HCT116 (cell line): ENCODE measurements around the gene ADARB2. TPM values are rescaled to one million over a fixed set of nuclear protein-coding genes. Genes with fewer than 3 reads are reported as not detected.

Experiments used
- ATAC-seq: fragments of 200-7000 bp; cut with Tn5 transposase; 2 replicates; pipeline ENCODE4 v1.9.1; 2020; ENCODE audit warnings: mild to moderate bottlenecking, moderate library complexity
- BruUV-seq: library from RNA; stranded (reverse); fragments of 400-500 nt; replicated peaks from 2 replicates; lab custom pipeline; 2021; lab: Mats Ljungman, UMichigan
- CTCF ChIA-PET: fragments of 300-600 bp; sonication (Branson Sonifier 250); formaldehyde crosslinking; loops from one replicate; lab custom pipeline; 2021; ENCODE audit warnings: antibody characterized with exemption; lab: Charles Lee
- POLR2A ChIA-PET: fragments of 300-600, 350-600 bp; sonication (Branson Sonifier 250); formaldehyde crosslinking; loops from one replicate; lab custom pipeline; 2021; ENCODE audit warnings: antibody characterized with exemption; lab: Charles Lee
- RAD21 ChIA-PET, 2 experiments: fragments of 300-600 bp; sonication (Branson Sonifier 250); formaldehyde crosslinking; loops; one replicate each; lab custom pipeline; 2023; ENCODE audit warnings: low total read pairs in 2 of 2; ENCODE audit not compliant: uncharacterized antibody in 2 of 2, unreplicated experiment in 2 of 2, low non-redundant PET in 1 of 2; lab: Charles Lee
- DNase-seq: peaks from one replicate; pipeline ENCODE4 v3.0.0-alpha.2; 2010; ENCODE audit warnings: low read depth, low spot score
- H2AFZ ChIP-seq: fragments of 200-600 bp; shearing (Covaris generic), sonication (generic); 2 replicates; pipeline ENCODE4 v1.6.1; 2017; ENCODE audit warnings: low read depth, mixed run types, mixed read lengths, antibody characterized with exemption, low read length; ENCODE audit not compliant: poor library complexity, severe bottlenecking
- H3K27ac ChIP-seq: 2 replicates; pipeline ENCODE4 v1.5.1; 2012; ENCODE audit warnings: low read depth, low read length
- H3K27me3 ChIP-seq: fragments of 200-600 bp; sonication (generic); 2 replicates; pipeline ENCODE4 v1.6.1; 2016; ENCODE audit warnings: mixed run types, low read length, mixed read lengths; ENCODE audit not compliant: insufficient read depth
- H3K36me3 ChIP-seq, 2 experiments: fragments of 200-500 bp in 1 of 2; fragments of 200-600 bp in 1 of 2; sonication (Bioruptor generic) in 1 of 2; sonication (generic) in 1 of 2; 2 replicates each; pipeline versions ENCODE4 v1.5.1 to v1.6.1; 2014 to 2016; ENCODE audit warnings: low read length in 2 of 2, inconsistent platforms in 1 of 2, mixed read lengths in 1 of 2, mixed run types in 1 of 2; ENCODE audit not compliant: insufficient read depth in 2 of 2, control insufficient read depth in 1 of 2
- H3K4me1 ChIP-seq, 2 experiments: fragments of 200-600 bp in 1 of 2; sonication (generic) in 1 of 2; 2 replicates each; pipeline versions ENCODE4 v1.5.1 to v1.6.1; 2012 to 2017; ENCODE audit warnings: low read length in 2 of 2, inconsistent platforms in 1 of 2, mild to moderate bottlenecking in 1 of 2, mixed read lengths in 1 of 2, mixed run types in 1 of 2, moderate library complexity in 1 of 2; ENCODE audit not compliant: insufficient read depth in 2 of 2, control insufficient read depth in 1 of 2
- H3K4me2 ChIP-seq: fragments of 200-600 bp; sonication (generic); 2 replicates; pipeline ENCODE4 v1.6.1; 2017; ENCODE audit warnings: mixed run types, low read length, mixed read lengths
- H3K4me3 ChIP-seq, 2 experiments: fragments of 200-600 bp in 1 of 2; sonication (generic) in 1 of 2; replicated peaks in 1 of 2; 2 replicates each; pipeline ENCODE4 v1.5.1; 2011 to 2016; ENCODE audit warnings: low read length in 2 of 2, control low read depth in 1 of 2, low read depth in 1 of 2, mild to moderate bottlenecking in 1 of 2, mixed read lengths in 1 of 2, mixed run types in 1 of 2
- H3K79me2 ChIP-seq: fragments of 200-600 bp; sonication (generic); 2 replicates; pipeline ENCODE4 v1.6.1; 2017; ENCODE audit warnings: mild to moderate bottlenecking, mixed run types, low read length, moderate library complexity, mixed read lengths; ENCODE audit not compliant: insufficient read depth
- H3K9ac ChIP-seq: fragments of 200-600 bp; sonication (generic); 2 replicates; pipeline ENCODE4 v1.6.1; 2016; ENCODE audit warnings: low read length, mixed read lengths
- H3K9me2 ChIP-seq: fragments of 200-600 bp; sonication (generic), shearing (Covaris generic); 2 replicates; pipeline ENCODE4 v1.6.1; 2017; ENCODE audit warnings: mixed run types, mild to moderate bottlenecking, moderate library complexity; ENCODE audit not compliant: insufficient read depth
- H3K9me3 ChIP-seq, 2 experiments: fragments of 200-500 bp in 1 of 2; fragments of 200-600 bp in 1 of 2; sonication (Bioruptor generic) in 1 of 2; sonication (generic) in 1 of 2; 2 replicates each; pipeline ENCODE4 v1.6.1; 2014 to 2017; ENCODE audit warnings: low read length in 2 of 2, mixed read lengths in 2 of 2, inconsistent platforms in 1 of 2, low read depth in 1 of 2, mild to moderate bottlenecking in 1 of 2, mixed run types in 1 of 2, moderate library complexity in 1 of 2; ENCODE audit not compliant: control insufficient read depth in 1 of 2, insufficient read depth in 1 of 2
- H4K20me1 ChIP-seq: fragments of 200-600 bp; sonication (generic), shearing (Covaris generic); 2 replicates; pipeline ENCODE4 v1.6.1; 2017; ENCODE audit warnings: mixed run types, mild to moderate bottlenecking, moderate library complexity; ENCODE audit not compliant: insufficient read depth
- ATF3 ChIP-seq: IDR thresholded peaks from 2 replicates; pipeline ENCODE4 v1.6.1; 2012
- EGR1 ChIP-seq: IDR thresholded peaks from 2 replicates; pipeline ENCODE4 v1.6.1; 2012; ENCODE audit warnings: low read depth
- ELF1 ChIP-seq: IDR thresholded peaks from 2 replicates; pipeline ENCODE4 v1.6.1; 2012; ENCODE audit warnings: low read depth, borderline replicate concordance
- EZH2phosphoT487 ChIP-seq: fragments of 200-600 bp; IDR thresholded peaks from 2 replicates; pipeline ENCODE4 v1.6.1; 2018; ENCODE audit warnings: antibody characterized with exemption, borderline replicate concordance
- FOSL1 ChIP-seq: IDR thresholded peaks from 2 replicates; pipeline ENCODE4 v1.6.1; 2012; ENCODE audit warnings: low read depth
- MAX ChIP-seq: IDR thresholded peaks from 2 replicates; pipeline ENCODE4 v1.6.1; 2012
- POLR2A ChIP-seq: IDR thresholded peaks from 2 replicates; pipeline ENCODE4 v1.7.0; 2011; ENCODE audit warnings: borderline replicate concordance; ENCODE audit not compliant: insufficient read depth, insufficient read length; ENCODE audit errors: extremely low read depth
- REST ChIP-seq: IDR thresholded peaks from 2 replicates; pipeline ENCODE4 v1.6.1; 2012; ENCODE audit warnings: low read depth
- SP1 ChIP-seq: IDR thresholded peaks from 2 replicates; pipeline ENCODE4 v1.6.1; 2012; ENCODE audit warnings: low read depth
- TCF7L2 ChIP-seq: IDR thresholded peaks from 2 replicates; pipeline ENCODE4 v1.7.0; 2011; ENCODE audit warnings: borderline replicate concordance, inconsistent platforms; ENCODE audit not compliant: insufficient read depth, insufficient read length; ENCODE audit errors: extremely low read depth
- YY1 ChIP-seq: IDR thresholded peaks from 2 replicates; pipeline ENCODE4 v1.6.1; 2011; ENCODE audit warnings: low read length, low read depth, moderate library complexity, mild to moderate bottlenecking; ENCODE audit not compliant: insufficient replicate concordance; ENCODE audit errors: extremely low read depth
- ZNF274 ChIP-seq: fragments of 200-500 bp; sonication (Bioruptor generic); IDR thresholded peaks from 2 replicates; pipeline ENCODE4 v1.6.1; 2014; ENCODE audit warnings: mild to moderate bottlenecking, low read depth, low read length, inconsistent platforms
- intact Hi-C: fragments of 100-400 bp; cut with micrococcal nuclease; formaldehyde crosslinking; loops from 2 replicates; pipeline ENCODE4 v1.10.0; 2022
- total RNA-seq: library from RNA; stranded (reverse); gene quantifications from one replicate; pipeline ENCODE4 v1.2.1, GENCODE V29; 2021; ENCODE audit not compliant: unreplicated experiment
- TF ChIP-seq, protein P1 (sequence below), 3 experiments: fragments of 200-600 bp in 1 of 3; sonication (generic) in 1 of 3; IDR thresholded peaks in 2 of 3; conservative IDR thresholded peaks in 1 of 3; 2 replicates each; pipeline ENCODE4 v1.5.1; 2012 to 2017; ENCODE audit warnings: low read depth in 2 of 3, low read length in 2 of 3, antibody characterized with exemption in 1 of 3, borderline replicate concordance in 1 of 3, control low read depth in 1 of 3, mild to moderate bottlenecking in 1 of 3, mixed read lengths in 1 of 3, mixed run types in 1 of 3, moderate library complexity in 1 of 3; ENCODE audit not compliant: insufficient read depth in 1 of 3

ADARB2 gene
- total RNA-seq, 1 experiment from 2014 or later: not detected

- no TSS peak for BruUV-seq
- H3K9me3 ChIP-seq: no peaks in the 10 kb centered on the region
- DNase-seq: no peak
- no peak overlapping the region for H3K4me2 ChIP-seq
- no peak overlapping the region for H3K4me3 ChIP-seq
- no peak for TF ChIP-seq REST
- TF ChIP-seq FOSL1: no peak
- TF ChIP-seq, protein P1, sequence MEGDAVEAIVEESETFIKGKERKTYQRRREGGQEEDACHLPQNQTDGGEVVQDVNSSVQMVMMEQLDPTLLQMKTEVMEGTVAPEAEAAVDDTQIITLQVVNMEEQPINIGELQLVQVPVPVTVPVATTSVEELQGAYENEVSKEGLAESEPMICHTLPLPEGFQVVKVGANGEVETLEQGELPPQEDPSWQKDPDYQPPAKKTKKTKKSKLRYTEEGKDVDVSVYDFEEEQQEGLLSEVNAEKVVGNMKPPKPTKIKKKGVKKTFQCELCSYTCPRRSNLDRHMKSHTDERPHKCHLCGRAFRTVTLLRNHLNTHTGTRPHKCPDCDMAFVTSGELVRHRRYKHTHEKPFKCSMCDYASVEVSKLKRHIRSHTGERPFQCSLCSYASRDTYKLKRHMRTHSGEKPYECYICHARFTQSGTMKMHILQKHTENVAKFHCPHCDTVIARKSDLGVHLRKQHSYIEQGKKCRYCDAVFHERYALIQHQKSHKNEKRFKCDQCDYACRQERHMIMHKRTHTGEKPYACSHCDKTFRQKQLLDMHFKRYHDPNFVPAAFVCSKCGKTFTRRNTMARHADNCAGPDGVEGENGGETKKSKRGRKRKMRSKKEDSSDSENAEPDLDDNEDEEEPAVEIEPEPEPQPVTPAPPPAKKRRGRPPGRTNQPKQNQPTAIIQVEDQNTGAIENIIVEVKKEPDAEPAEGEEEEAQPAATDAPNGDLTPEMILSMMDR (IDR thresholded peaks at IDR 0.05 in 2 of 3, conservative IDR thresholded peaks at IDR 0.05 in 1 of 3; ENCODE audit: borderline replicate concordance in 1 of 3, insufficient read depth in 1 of 3, low read depth in 2 of 3, low read length in 2 of 3): no peak
- no peak for TF ChIP-seq SP1
- no peak for TF ChIP-seq POLR2A
- TF ChIP-seq TCF7L2: no peak
- no peak for TF ChIP-seq YY1
- TF ChIP-seq EGR1: no peak
- TF ChIP-seq MAX: no peak
- TF ChIP-seq EZH2phosphoT487: no peak
- TF ChIP-seq ATF3: no peak
- no peak for TF ChIP-seq ELF1
- no peak for TF ChIP-seq ZNF274
- H4K20me1 ChIP-seq: no peaks in the 10 kb centered on the region
- no peaks in the 10 kb centered on the region for H3K9me2 ChIP-seq
- no peaks in the 10 kb centered on the region for H3K4me1 ChIP-seq
- CTCF ChIA-PET: no interaction called here
- H3K27me3 ChIP-seq: peaks cover 35% of the 10 kb centered on the region
- intact Hi-C loops: no loop called here
- no peaks in the 10 kb centered on the region for H3K79me2 ChIP-seq
- H2AFZ ChIP-seq: no peak overlapping the region
- no peak overlapping the region for H3K27ac ChIP-seq
- ATAC-seq: no peak
- POLR2A ChIA-PET: no interaction called here
- no peaks in the 10 kb centered on the region for H3K36me3 ChIP-seq
- RAD21 ChIA-PET: no interaction called here
- no peak overlapping the region for H3K9ac ChIP-seq
These were observed 548.7 kb downstream of the ADARB2 start for GRCh38 chr10:1188558-1189135.
